Parathyroid adenoma (tissue), 2 donors: Measurements from ENCODE around the gene NKIRAS2.

ENCODE experiments used
- H2AFZ ChIP-seq: fragments of 300-600 bp; sonication (generic); one replicate; pipeline ENCODE4 v1.7.0; 2017; ENCODE audit warnings: antibody characterized with exemption, mild to moderate bottlenecking
- H3K27ac ChIP-seq: fragments of 300-600 bp; sonication (generic); one replicate; pipeline ENCODE4 v1.7.0; 2017
- H3K27me3 ChIP-seq: fragments of 300-600 bp; sonication (generic); one replicate; pipeline ENCODE4 v1.7.0; 2017; ENCODE audit warnings: low read length; ENCODE audit not compliant: control insufficient read depth, insufficient read depth
- H3K36me3 ChIP-seq: fragments of 300-600 bp; sonication (generic); one replicate; pipeline ENCODE4 v1.7.0; 2017; ENCODE audit warnings: low read length; ENCODE audit not compliant: control insufficient read depth, insufficient read depth
- H3K4me1 ChIP-seq: fragments of 300-600 bp; sonication (generic); one replicate; pipeline ENCODE4 v1.7.0; 2017; ENCODE audit warnings: control low read depth
- H3K4me2 ChIP-seq: fragments of 300-600 bp; sonication (generic); one replicate; pipeline ENCODE4 v1.7.0; 2017; ENCODE audit warnings: low read length
- H3K4me3 ChIP-seq: fragments of 300-600 bp; sonication (generic); one replicate; pipeline ENCODE4 v1.7.0; 2017; ENCODE audit warnings: low read depth, low read length
- H3K79me2 ChIP-seq: fragments of 300-600 bp; sonication (generic); one replicate; pipeline ENCODE4 v1.7.0; 2017; ENCODE audit warnings: control low read depth
- H3K9ac ChIP-seq: fragments of 300-600 bp; sonication (generic); one replicate; pipeline ENCODE4 v1.7.0; 2017; ENCODE audit warnings: mild to moderate bottlenecking
- H3K9me3 ChIP-seq: fragments of 300-600 bp; sonication (generic); one replicate; pipeline ENCODE4 v1.7.0; 2017; ENCODE audit warnings: low read length; ENCODE audit not compliant: control insufficient read depth
- TF ChIP-seq, protein P1 (sequence below): fragments of 300-600 bp; sonication (generic); IDR thresholded peaks from one replicate; pipeline ENCODE4 v1.7.0; 2017; ENCODE audit warnings: antibody characterized with exemption, mild to moderate bottlenecking
- donor health status: primary hyperparathyroidism.

NKIRAS2 gene

DNA sequence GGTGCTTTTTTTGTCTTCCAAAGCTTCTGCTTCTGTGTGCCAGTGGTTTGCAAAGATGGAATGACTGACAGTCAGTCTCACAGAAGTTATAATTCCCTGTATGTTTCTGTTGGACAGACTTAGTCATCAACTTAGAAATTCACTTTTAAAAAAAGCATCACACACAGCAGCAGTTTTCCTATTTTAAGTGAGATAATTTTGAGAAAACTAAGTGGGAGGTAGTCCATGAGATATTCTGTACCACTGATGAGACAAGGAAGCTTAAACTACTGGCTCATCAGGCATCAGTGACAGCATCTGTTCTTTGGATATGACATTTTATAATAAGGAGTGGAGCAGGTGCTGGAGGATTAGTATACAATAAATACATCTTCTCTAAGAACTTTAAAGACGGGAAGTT lies 33.3 kb upstream of the NKIRAS2 start:
- Histone ChIP-seq H3K9ac (no peak overlapping the region), H3K36me3 (no peaks in the 10 kb centered on the region), H3K9me3 (no peaks in the 10 kb centered on the region), H3K4me2 (no peak overlapping the region), H3K27me3 (no peaks in the 10 kb centered on the region), H3K79me2 (peaks cover 4% of the 10 kb centered on the region), H2AFZ (no peak overlapping the region), H3K27ac (no peak overlapping the region), H3K4me1 (no peaks in the 10 kb centered on the region), H3K4me3 (no peak overlapping the region)
- TF ChIP-seq, protein P1, sequence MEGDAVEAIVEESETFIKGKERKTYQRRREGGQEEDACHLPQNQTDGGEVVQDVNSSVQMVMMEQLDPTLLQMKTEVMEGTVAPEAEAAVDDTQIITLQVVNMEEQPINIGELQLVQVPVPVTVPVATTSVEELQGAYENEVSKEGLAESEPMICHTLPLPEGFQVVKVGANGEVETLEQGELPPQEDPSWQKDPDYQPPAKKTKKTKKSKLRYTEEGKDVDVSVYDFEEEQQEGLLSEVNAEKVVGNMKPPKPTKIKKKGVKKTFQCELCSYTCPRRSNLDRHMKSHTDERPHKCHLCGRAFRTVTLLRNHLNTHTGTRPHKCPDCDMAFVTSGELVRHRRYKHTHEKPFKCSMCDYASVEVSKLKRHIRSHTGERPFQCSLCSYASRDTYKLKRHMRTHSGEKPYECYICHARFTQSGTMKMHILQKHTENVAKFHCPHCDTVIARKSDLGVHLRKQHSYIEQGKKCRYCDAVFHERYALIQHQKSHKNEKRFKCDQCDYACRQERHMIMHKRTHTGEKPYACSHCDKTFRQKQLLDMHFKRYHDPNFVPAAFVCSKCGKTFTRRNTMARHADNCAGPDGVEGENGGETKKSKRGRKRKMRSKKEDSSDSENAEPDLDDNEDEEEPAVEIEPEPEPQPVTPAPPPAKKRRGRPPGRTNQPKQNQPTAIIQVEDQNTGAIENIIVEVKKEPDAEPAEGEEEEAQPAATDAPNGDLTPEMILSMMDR: no peak

DNA sequence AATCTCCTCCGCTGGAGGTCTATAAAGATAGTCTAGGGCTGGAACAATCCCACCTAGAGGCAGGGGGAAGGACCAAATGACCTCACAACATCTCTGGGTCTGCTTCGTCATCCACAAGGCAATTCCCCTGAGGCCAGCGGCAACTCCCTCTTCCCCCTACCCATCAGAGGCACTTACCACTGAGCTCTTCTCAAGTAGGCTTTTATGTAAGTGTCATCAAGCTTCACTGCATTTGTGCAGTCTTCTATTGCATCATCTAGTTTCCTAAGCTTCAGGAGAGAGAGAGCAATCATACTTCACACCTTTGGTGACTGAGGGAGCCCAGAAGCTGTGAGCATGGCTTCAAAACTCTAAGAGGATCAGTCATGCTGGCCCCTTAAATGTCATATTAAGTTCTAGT lies 32.2 kb upstream of the NKIRAS2 start:
- Histone ChIP-seq H3K4me1 (no peaks in the 10 kb centered on the region), H2AFZ (no peak overlapping the region), H3K27me3 (no peaks in the 10 kb centered on the region), H3K9ac (no peak overlapping the region), H3K4me2 (no peak overlapping the region), H3K27ac (no peak overlapping the region), H3K36me3 (no peaks in the 10 kb centered on the region), H3K4me3 (no peak overlapping the region), H3K79me2 (peaks cover 4% of the 10 kb centered on the region), H3K9me3 (no peaks in the 10 kb centered on the region)
- TF ChIP-seq, protein P1: no peak

DNA sequence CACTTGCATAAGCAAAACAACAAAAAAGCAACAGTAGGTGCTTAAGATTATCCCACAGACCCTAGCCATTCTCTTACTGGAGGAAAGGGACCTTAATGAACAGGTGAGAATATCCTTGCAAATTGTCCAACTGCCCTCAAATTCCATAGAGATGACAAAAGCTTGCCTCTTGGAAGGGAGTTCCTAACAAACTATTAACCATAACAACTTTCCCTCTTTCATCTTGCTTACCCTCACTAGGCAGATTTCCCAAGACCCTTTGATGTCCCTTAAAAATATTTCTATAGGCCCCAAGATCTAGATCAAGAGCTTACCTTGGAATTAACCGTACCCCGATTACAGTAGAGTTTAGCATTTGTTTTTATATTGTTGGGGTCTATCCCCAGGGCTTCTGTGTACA lies 31.5 kb upstream of the NKIRAS2 start:
- H3K27ac ChIP-seq: no peak overlapping the region
- H3K27me3 ChIP-seq: no peaks in the 10 kb centered on the region
- H3K4me1 ChIP-seq: no peaks in the 10 kb centered on the region
- H3K4me2 ChIP-seq: no peak overlapping the region
- no peak overlapping the region for H3K9ac ChIP-seq
- TF ChIP-seq, protein P1: no peak
- no peaks in the 10 kb centered on the region for H3K9me3 ChIP-seq
- H2AFZ ChIP-seq: no peak overlapping the region
- H3K79me2 ChIP-seq: peaks cover 3% of the 10 kb centered on the region
- no peaks in the 10 kb centered on the region for H3K36me3 ChIP-seq
- no peak overlapping the region for H3K4me3 ChIP-seq

DNA sequence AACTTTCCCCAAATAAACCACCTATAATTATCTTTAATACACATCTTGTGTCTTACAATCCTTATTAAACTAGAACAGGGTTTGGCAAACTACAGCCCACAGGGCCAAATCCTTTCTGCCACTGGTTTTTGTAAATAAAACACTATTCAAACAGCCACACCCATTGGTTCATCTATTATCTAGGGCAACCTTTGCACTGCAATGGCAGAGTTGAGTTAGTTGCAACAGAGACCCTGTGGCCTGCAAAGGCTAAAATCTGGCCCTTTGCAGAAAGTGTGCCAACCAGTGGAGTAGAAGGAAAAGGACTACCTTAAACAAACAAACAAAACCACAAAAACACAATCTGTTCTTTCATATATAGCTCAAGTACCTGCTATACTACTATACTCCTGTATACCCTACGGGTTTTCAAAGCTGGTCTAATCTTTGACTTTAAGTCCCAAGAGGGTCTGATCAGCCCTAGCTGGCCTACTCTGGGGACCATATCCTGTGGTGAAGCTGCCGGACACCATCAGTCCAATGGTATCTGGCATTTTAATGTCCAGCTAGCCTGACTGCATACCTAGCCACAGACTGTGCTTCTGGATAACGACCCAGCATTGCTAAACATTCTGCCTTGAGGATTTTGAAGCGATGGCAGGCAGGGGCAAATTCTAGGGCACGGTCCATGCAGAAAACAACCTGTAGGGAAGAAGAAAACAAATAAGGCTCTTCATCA lies 30.0 kb upstream of the NKIRAS2 start:
- Histone ChIP-seq H3K4me3 (no peak overlapping the region), H3K27me3 (no peaks in the 10 kb centered on the region), H3K27ac (no peak overlapping the region), H3K4me1 (no peaks in the 10 kb centered on the region), H3K79me2 (no peaks in the 10 kb centered on the region), H3K36me3 (no peaks in the 10 kb centered on the region), H3K4me2 (no peak overlapping the region), H2AFZ (no peak overlapping the region), H3K9me3 (no peaks in the 10 kb centered on the region), H3K9ac (no peak overlapping the region)
- TF ChIP-seq, protein P1: no peak

DNA sequence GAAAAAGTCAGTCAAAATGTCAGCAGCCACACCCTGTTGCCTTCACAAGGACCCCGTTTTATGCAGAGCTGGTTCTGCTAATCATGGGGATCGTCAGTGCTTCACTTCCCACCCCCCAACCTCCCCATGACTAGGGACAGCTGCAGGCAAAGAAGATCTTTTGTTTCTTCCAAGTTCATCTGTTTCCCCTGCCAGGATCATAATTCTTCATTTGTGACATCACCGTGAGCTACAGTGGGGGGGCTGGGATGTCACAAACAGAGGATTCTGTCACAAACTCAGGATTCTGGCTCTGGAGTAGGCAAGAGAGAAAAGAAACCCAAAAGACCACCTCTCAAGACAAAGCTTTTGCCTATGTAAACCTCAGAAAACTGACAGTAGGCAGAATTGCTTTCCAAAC lies 27.3 kb upstream of the NKIRAS2 start:
- Histone ChIP-seq H3K4me3 (no peak overlapping the region), H3K9me3 (no peaks in the 10 kb centered on the region), H2AFZ (no peak overlapping the region), H3K36me3 (no peaks in the 10 kb centered on the region), H3K9ac (no peak overlapping the region), H3K4me2 (no peak overlapping the region), H3K27ac (no peak overlapping the region), H3K79me2 (peaks cover 3% of the 10 kb centered on the region), H3K4me1 (no peaks in the 10 kb centered on the region), H3K27me3 (no peaks in the 10 kb centered on the region)
- TF ChIP-seq, protein P1: no peak
